ENCODE data around the gene FMN1. TPM values are rescaled to one million over a fixed set of nuclear protein-coding genes. Genes with fewer than 3 reads are reported as not detected.

The FMN1 gene
- total RNA-seq, 2 donors from 2014 or later = 26.9 to 27.5 TPM

DNA sequence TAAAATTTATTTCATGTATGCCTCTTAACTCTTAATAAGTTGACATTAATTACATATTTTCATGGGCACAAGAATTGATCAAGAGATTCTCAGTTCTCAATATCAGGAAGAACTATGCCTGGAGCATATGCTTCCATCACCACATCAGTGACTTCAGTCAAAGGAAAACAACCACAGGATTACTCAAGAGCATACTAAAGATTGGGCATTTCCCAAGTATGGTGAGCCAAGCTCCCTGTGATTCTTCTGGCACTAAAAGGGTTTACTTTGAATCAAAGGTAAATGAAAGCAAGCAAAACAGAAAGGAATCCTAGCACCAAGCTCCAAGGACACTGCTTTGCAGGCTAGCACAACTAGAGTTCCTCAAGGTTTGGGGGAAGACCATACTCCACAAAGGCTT is 44.6 kb downstream of the FMN1 start:
- TF ChIP-seq, protein P1, sequence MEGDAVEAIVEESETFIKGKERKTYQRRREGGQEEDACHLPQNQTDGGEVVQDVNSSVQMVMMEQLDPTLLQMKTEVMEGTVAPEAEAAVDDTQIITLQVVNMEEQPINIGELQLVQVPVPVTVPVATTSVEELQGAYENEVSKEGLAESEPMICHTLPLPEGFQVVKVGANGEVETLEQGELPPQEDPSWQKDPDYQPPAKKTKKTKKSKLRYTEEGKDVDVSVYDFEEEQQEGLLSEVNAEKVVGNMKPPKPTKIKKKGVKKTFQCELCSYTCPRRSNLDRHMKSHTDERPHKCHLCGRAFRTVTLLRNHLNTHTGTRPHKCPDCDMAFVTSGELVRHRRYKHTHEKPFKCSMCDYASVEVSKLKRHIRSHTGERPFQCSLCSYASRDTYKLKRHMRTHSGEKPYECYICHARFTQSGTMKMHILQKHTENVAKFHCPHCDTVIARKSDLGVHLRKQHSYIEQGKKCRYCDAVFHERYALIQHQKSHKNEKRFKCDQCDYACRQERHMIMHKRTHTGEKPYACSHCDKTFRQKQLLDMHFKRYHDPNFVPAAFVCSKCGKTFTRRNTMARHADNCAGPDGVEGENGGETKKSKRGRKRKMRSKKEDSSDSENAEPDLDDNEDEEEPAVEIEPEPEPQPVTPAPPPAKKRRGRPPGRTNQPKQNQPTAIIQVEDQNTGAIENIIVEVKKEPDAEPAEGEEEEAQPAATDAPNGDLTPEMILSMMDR (IDR thresholded peaks at IDR 0.05) = no peak
- H3K4me3 ChIP-seq = no peak overlapping the region
- ATAC-seq (ENCODE audit: insufficient number of reproducible peaks, low FRiP score, low read depth) (no peak), DNase-seq (ENCODE audit: low spot score) (no peak)
- H3K36me3 ChIP-seq = no peaks in the 10 kb centered on the region
- no peaks in the 10 kb centered on the region for H3K4me1 ChIP-seq (ENCODE audit: control insufficient read depth in 1 of 2, low read depth in 2 of 2)
- no peaks in the 10 kb centered on the region for H3K9me3 ChIP-seq
- no peak overlapping the region for H3K27ac ChIP-seq
- H3K27me3 ChIP-seq (replicated peaks; ENCODE audit: insufficient read depth) = no peaks in the 10 kb centered on the region

DNA sequence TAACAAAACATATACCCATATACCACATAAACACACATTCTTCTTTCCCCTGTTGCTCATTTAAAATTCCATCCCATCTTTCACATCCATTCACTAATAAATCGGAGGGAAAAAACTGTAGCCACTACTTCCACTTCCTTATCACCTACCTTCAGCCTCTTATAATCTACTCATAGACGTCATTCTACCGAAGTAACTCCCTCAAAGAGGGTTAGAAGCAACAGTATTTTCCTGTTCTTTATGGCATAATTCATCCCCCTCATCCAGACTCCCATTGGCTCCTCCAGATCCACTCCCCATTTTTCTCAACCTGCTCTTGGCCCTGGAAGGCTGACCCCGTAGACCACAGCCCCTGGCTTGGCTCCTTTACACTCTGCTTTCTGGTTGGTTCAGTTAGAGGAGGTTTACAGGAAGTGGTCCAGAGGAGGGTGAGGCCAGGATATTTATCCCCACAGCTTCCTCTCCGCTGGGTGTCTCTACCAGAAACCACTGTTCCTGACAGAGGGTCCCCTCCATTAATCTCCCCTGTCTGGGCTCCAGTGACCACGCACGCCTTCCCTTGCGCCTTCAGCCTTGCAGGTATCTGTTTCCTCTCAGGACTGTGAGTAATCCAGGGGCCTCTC is 46.3 kb downstream of the FMN1 start:
- ATAC-seq (ENCODE audit: insufficient number of reproducible peaks, low FRiP score, low read depth) = no peak
- H3K9me3 ChIP-seq = no peaks in the 10 kb centered on the region
- no peaks in the 10 kb centered on the region for H3K27me3 ChIP-seq (replicated peaks; ENCODE audit: insufficient read depth)
- DNase-seq (ENCODE audit: low spot score) = no peak
- H3K27ac ChIP-seq = no peak overlapping the region
- H3K4me1 ChIP-seq (ENCODE audit: control insufficient read depth in 1 of 2, low read depth in 2 of 2) = no peaks in the 10 kb centered on the region
- H3K36me3 ChIP-seq = no peaks in the 10 kb centered on the region
- no peak overlapping the region for H3K4me3 ChIP-seq
- TF ChIP-seq, protein P1 (IDR thresholded peaks at IDR 0.05) = no peak

DNA sequence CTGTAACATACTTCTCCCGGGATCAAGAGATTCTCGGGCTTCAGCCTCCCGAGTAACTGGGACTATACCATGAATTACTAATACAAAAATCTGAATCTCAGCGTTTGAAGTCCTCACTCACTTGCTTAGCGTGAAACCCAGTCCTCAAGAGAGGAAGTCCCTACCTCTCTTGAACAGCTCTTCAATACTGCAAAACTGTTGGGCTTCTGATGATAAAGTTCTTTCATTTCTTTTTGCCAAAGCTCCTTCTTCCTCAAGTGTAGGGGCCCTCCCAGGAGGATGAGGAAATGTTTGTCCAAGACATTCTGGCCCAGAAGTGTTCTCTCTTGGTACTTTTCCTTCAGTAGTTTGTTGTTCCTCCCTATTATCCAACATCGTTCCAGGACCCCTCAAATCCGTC is 48.5 kb downstream of the FMN1 start:
- H3K27ac ChIP-seq = no peak overlapping the region
- no peaks in the 10 kb centered on the region for H3K9me3 ChIP-seq
- no peaks in the 10 kb centered on the region for H3K4me1 ChIP-seq (ENCODE audit: control insufficient read depth in 1 of 2, low read depth in 2 of 2)
- ATAC-seq (ENCODE audit: insufficient number of reproducible peaks, low FRiP score, low read depth) (no peak), DNase-seq (ENCODE audit: low spot score) (no peak)
- H3K36me3 ChIP-seq = no peaks in the 10 kb centered on the region
- no peak overlapping the region for H3K4me3 ChIP-seq
- TF ChIP-seq, protein P1 (IDR thresholded peaks at IDR 0.05) = no peak
- H3K27me3 ChIP-seq (replicated peaks; ENCODE audit: insufficient read depth) = no peaks in the 10 kb centered on the region

DNA sequence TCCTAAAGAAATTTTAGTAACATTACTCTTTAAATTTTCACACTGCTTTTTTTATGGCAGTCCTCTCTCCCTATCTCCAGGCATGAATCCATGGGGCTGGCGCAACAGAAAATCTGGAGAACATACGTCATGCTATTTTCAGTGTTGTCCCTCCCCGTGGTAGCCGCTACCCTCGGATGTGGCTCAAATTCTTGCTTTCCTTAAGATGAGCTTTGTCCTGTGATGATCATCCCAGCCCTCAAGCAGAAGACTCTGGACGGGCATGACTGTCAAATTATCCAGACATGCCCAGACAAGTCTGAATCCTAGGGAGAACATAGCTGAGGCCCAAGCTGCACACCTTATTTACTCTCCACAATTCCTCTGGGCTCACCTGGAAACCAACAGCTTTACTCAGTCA is 49.1 kb downstream of the FMN1 start:
- Histone ChIP-seq H3K9me3 (no peaks in the 10 kb centered on the region), H3K36me3 (no peaks in the 10 kb centered on the region), H3K4me1 (ENCODE audit: control insufficient read depth in 1 of 2, low read depth in 2 of 2) (no peaks in the 10 kb centered on the region), H3K4me3 (no peak overlapping the region), H3K27me3 (replicated peaks; ENCODE audit: insufficient read depth) (no peaks in the 10 kb centered on the region), H3K27ac (no peak overlapping the region)
- DNase-seq (ENCODE audit: low spot score) (no peak), ATAC-seq (ENCODE audit: insufficient number of reproducible peaks, low FRiP score, low read depth) (no peak)
- TF ChIP-seq, protein P1 (IDR thresholded peaks at IDR 0.05) = no peak

DNA sequence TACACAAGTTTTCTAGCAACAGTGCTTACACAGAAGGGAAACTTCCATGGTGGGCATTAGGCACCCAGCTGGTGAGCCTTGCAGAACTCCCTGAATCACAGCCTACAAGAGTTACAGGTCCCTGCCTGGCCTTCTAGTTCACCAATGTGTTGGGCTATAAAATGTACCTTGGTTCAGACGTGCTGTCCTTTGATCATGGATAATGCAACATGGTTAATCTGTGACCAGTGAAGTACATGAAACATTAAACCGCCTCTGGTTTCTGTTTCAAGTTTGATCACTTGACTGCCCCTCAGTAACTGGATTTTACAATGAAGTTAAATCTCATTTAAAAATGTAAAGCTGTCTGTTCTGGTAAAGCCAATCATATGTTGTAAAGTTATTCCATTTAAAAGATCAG is 51.8 kb downstream of the FMN1 start:
- Histone ChIP-seq H3K36me3 (no peaks in the 10 kb centered on the region), H3K27me3 (replicated peaks; ENCODE audit: insufficient read depth) (no peaks in the 10 kb centered on the region), H3K27ac (no peak overlapping the region), H3K4me3 (no peak overlapping the region), H3K9me3 (no peaks in the 10 kb centered on the region), H3K4me1 (ENCODE audit: control insufficient read depth in 1 of 2, low read depth in 2 of 2) (no peaks in the 10 kb centered on the region)
- ATAC-seq (ENCODE audit: insufficient number of reproducible peaks, low FRiP score, low read depth) = no peak
- TF ChIP-seq, protein P1 (IDR thresholded peaks at IDR 0.05) = no peak
- no peak for DNase-seq (ENCODE audit: low spot score)
